NCI-H1105 treated with DMSO at 0.1 percent for 48 hours (cell line): ENCODE data around the gene PNCK.

Source experiments
- DNase-seq: peaks from one replicate; lab custom pipeline; 2025; lab: John Stamatoyannopoulos, UW

The PNCK gene

DNA sequence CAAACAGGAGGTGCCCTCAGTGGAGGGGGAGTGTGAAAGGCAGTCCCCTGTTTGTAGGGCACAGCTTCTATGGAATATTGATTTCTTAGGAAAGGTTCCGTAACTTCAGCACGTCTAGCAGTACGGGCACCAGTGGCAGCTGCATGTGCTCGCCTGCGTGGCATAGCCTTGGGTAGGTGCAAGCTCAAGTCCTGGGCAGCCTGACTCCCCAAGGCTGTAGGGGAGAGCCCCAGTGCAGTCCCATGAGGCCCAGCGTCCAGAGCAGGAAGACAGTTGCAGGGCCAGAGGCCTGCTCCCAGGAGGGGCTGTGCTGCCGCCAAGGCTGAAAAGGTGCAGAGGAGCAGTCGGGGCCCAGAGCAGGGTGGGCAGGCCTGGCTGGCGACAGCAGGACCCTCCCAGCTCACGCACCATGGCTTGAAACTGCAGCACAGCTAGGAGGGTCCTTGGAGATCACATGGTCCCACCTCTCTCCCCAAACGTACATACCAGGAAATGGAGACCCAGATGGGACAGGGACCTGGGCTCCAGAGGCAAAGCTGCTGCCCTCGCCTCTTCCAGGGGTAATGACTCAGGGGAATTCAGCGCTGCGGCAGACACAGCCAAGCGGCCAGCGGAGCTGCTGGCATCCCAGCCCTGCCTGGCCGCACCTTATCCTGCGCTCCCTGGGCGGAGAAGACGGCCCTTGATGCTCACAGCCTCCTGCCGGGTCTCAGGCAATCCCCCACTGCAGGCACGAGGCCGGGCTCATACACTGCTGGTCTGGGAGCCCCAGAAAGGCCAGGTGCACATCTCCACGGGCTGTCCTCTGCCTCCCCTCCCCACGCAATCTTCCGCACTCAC, 32.7 kb downstream of the PNCK start:
- no peak for DNase-seq

DNA sequence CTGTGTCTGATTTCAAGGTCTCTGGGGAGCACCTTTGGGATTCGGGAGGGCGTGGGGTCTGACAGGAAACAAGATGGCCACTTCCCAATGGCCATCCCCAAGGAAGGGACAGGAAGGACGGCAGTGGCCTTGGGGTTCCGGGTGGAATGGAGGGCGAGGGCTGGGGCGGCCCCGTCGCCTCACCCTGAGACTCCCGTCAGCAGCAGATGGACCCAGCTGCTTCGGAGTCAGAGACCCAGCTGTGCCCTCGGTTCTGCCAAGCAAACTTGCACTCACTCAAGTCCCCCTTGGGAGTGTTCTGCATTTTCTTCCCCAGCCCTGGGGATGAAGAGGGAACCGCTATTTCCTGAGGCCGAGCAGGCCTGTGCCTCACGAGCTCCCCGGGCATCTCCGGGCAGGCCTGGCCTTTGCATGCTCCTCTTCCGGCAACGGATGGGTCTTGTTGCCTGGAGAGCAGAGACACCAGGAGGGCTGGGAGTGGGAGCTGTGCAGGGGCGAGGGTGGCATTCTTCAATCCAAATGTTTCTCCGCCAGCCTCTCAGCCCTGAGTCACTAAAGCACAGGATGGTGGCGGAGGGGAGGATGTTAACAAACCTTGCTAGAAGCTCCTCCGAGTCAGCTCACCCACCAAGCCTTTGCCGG, 33.4 kb downstream of the PNCK start:
- no peak for DNase-seq

GRCh38 chrX:153639177-153640044, 34.2 kb downstream of the PNCK start:
- no peak for DNase-seq

DNA sequence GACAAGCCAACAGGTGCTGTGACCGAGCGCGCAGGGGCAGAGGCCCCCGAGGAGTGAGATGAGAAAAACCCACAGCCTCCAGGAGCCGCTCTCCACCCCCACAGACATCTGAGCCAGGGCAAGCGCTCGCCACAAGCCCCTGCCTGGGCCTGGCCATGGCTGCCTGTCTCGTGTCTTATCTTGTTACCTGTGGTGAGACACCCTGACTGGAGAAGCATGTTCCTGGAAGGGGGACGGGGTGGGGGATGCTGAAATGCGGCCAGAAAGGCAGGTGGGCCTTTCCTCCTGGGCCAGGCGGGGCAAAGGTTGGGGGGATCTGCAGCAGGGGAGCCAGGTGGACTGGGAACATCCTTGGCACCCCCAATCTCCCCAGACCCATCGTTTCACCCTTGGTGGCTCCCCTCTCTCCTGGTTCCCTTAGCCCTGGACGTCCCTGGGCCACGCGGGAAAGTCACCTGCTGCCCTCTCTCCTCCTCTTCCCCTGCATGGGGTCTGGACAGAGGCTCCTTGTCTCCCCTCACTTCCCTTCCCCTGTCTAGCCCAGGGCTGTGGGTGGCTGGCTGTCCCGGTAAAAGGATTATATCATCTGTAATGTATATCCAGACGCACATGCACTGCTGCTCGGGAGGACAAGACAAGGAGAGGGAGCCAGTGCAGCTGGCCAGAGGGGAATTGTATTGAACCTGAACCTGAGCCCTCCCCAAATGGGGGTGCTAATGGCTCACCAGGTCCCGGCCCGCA, 35.0 kb downstream of the PNCK start:
- DNase-seq, result no peak

DNA sequence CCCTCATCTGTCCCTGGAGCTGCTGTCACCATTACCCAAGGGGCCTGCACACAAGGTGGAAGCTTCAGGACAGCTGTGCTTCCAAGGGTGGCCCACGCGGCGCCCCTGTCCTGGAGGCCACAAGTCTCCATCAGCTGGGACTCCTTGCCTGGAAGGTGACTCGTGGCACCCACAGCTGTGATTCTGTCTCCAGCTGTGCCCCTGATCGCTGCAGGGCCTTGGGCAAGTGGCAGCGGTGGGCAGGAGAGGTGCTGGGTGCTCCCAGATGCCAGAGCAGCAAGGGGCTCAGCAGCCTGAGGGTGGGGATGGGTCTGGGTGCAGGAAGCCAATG, 35.6 kb downstream of the PNCK start:
- DNase-seq, result no peak

DNA sequence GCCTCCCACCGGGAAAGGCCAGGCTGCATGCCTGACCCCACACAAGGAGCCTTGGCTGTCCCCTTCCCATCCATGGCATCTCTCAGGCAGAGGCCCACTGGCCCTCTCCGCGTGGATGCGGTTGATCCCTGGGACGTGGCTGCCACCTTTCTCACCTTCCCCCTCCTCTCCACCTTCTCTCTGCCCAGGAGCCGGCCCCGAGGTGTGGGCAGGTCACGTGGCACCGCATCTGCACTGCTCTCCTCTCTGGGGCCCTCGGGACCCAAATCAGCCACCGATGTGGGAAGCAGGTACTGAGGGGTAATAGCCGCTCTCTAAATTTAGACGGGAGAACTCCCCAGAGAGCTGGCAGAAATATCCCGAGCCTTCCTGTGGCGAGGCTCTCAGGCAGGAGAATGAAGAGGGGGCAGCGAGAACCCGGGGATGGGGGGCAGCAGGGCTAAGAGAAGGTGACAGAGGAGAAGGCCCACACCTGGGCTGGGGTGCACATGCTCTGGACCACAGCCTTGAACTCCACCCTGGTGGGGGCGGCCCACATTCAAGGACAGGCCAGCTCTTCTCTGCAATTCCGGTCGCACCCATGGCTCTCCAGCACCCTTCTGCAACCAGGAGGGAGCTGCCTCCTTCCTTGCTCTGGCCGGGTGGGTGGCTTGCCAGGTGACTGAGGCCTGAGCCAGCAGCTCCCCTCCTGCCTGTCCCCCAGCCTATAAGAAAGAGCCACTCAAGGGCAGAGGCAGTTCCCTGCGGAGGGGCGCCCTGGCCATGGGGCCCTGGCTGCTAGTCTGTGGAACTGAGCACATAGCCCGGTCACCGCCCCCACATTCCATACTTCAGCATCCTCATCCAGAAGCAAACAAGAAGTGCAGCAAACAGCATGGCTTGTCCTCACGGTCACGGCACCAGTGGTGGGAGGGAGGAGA, 36.2 kb downstream of the PNCK start:
- no peak for DNase-seq

GRCh38 chrX:153636716-153637115, 36.9 kb downstream of the PNCK start:
- no peak for DNase-seq

DNA sequence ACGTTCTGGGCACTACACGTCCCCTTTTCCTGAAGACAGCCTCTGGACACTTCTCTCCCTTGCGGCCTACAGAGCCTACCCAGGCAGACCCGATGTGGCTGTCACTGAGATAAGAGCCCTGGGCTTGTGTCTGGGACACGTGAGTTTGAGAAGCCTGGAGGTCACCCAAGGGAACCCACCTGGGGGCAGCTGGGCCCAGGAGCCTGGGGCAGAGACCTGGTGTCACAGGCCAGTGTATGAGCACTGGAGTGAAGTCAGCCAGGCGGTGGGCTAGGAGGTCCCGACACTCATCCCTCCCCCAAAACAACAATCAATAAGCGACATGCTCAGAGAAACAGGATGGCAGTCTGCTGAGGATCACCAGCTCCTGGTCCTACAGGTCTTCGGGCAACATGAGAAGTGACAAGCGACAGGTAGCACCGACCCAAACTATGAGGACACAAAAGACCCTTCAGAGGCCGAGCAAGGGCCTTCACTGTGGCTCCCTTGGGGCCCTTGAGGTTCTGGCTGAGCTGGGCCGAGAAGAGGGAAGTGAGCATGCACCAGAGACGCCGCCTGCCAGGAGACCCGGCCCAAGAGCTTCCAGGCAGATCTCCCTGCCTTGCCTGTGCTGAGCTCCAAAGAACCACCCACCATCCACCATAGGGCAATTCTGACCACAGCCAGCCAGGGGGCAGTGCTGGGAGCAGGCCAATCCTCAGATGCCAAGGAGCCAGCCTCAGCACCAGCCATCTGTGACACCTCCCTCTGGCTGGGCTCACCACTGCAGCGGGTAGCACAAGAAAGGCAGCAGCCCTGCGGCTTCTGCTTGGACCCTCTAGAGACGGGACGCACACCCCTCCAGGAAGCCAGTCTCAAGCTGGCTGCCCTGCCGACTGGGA, 37.6 kb downstream of the PNCK start:
- DNase-seq, result peak; percentile 8

DNA sequence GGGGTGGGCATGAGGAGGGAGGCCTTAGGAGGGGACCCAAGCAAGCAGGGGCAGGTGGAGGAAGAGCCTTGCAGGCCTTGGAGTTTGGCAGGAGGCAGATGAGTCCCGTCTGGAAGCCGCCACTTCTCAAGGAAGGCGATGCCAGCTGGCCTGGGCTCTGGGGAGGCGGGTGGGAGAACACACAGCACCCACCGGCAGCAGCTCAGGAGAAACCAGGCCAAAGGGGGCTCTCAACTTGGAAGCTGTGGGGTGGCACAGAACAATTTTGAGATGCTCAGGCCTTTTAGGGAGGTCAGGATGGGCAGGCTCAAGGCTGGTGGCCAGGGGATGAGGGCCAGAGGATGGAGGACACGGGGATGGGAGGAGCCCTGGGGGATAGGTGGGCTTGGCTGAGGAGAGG, 38.2 kb downstream of the PNCK start:
- DNase-seq, result no peak

DNA sequence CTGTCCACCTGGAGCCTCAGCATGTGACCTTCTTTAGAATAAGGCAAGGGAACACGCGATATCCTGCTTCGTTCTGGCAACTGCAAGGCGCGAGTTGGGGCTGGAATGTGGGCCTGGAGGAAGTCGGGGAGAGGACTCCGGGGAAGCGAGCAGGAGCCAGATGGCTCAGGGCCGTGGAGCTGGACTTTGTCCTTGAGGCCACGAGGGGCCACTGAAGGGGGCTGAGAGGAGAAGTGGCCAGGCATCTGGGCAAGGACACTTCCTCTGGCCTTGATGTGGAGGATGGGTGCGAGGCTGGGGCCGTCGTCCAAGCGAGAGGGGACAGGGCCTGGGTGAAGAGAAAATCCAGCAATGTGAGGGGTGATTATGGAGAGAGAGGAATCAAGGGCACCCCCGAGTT, 38.8 kb downstream of the PNCK start:
- no peak for DNase-seq

DNA sequence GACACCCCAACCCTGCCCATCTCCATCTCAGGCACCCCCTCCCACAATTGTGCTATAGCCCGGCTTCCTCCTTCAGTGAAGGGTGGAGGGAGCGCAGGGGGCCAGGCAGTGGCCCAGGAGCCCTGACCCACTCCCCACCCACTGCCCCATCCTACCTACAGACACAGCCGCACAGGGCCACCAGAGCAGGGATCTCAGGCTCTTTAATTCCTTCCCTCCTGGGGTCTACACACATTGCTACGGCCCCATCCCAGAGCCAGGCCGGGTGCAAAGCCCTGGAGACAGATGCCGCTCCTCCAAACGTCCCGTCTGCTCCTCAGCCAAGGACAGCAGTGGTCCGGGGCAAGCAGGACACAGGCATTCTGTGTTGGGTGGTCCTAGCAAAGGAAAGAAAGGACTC, 39.4 kb downstream of the PNCK start:
- no peak for DNase-seq

- DNase-seq, result no peak
Observed at GRCh38 chrX:153633607-153634180, 39.9 kb downstream of the PNCK start.

- no peak for DNase-seq
Observed at GRCh38 chrX:153633048-153633447, 40.6 kb downstream of the PNCK start.

DNA sequence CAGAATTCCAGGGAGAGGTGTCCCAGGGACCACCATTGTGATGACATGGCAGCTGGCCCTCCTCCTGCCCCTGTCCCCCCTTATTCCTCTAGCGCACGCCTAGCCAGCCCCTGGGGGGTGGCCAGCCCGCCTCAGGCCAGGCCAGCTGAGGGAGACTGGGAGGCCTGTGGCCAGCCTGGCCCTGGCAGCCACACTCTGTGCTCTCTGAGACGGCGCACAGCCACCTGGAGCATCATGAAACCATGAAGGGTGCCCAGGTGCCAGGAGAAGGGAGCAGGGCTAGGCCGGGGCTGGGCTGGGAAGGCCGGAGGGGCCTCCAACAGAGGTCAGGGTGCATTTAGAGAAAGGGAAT, 41.0 kb downstream of the PNCK start:
- no peak for DNase-seq

GRCh38 chrX:153631907-153632594, 41.6 kb downstream of the PNCK start:
- DNase-seq, result no peak

DNA sequence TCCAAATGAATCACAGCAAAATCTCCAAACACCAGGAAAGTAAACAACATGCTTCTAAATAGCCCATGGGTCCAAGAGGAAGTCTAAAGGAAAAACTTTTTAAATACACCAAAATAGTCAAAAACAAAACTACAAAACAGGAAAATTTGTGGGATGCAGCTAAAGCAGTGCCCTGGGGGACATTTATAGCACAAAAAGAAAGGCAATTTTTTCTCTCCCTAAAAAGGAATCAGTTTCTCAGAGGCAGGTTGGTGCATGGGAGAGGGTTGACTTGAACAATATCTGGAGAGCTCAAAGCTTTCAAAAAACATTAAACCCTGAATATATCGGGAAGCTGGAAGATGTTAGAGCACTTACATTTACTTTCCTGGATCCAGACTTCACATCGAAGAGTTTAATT, 42.3 kb downstream of the PNCK start:
- no peak for DNase-seq

DNA sequence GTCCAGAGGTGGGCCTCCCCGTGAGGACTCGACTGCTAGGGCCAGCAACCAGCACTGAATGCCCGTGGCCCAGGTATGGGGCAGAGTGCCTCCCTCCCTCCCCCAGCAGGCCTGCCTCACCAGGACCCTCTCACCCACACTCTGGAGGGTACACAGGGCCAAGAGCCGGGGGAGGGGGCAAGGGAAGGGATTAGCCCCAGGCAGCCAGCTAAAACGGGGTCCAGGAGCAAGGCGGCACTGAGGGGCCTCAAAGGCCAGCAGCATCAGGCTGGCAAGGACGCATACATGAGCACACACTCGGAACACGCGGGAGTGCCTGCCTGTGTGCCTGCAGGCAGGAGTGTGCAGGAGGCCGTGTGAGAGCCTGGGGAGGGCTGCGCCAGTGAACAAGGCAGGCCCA, 44.9 kb downstream of the PNCK start:
- no peak for DNase-seq

DNA sequence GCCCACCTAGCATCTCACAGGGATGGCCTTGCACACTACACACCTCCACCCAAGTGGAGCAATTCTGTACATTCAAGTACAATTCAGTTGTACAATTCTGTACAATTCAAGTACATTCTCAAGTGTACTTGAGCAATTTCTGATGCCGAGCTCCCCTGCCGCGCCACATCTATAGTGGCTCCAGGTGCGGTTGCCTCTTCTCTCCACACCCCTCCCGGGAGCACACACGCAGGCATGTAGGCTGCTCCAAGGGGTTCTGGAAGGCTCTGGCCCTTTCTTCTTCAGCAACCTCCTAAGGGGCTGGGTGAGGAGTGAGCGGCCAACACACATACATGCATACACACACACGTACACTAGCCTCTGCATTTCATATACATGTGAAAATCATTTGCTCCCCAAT, 45.5 kb downstream of the PNCK start:
- peak; percentile 28 for DNase-seq

- no peak for DNase-seq
Observed at GRCh38 chrX:153627675-153628111, 45.9 kb downstream of the PNCK start.
